Lower leg skin (tissue), 3 donors: Measurements from ENCODE around the gene RNF125.

Source experiments
- POLR2A ChIP-seq, 2 donors: fragments of 450-650 bp; IDR thresholded peaks; one replicate each; pipeline ENCODE4 v1.6.1; 2016 to 2017; ENCODE audit warnings: antibody characterized with exemption in 2 of 2, mild to moderate bottlenecking in 1 of 2, moderate library complexity in 1 of 2
- TF ChIP-seq, protein P1 (sequence below), 3 donors: fragments of 450-650 bp; IDR thresholded peaks; one replicate each; pipeline ENCODE4 v1.5.1; 2016; ENCODE audit warnings: antibody characterized with exemption in 3 of 3, mild to moderate bottlenecking in 3 of 3, moderate library complexity in 2 of 3

DNA sequence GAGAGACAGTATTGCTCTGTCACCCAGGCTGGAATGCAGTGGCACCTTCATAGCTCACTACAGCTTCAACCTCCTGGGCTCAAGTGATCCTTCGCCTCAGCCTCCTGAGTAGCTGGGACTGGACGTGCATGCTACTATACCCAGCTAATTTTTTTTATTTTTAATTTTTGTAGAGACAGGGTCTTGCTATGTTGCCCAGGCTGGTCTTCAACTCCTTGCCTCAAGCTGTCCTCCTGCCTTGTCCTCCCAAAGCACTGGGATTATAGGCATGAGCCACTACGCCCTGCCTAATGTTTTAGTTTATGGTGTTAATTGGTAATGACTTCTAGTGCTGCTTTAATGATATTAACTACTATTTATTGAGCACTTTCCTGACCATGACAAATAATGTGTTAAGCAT lies 91.4 kb downstream of the RNF125 start:
- TF ChIP-seq POLR2A (IDR thresholded peaks at IDR 0.05) = no peak
- TF ChIP-seq, protein P1, sequence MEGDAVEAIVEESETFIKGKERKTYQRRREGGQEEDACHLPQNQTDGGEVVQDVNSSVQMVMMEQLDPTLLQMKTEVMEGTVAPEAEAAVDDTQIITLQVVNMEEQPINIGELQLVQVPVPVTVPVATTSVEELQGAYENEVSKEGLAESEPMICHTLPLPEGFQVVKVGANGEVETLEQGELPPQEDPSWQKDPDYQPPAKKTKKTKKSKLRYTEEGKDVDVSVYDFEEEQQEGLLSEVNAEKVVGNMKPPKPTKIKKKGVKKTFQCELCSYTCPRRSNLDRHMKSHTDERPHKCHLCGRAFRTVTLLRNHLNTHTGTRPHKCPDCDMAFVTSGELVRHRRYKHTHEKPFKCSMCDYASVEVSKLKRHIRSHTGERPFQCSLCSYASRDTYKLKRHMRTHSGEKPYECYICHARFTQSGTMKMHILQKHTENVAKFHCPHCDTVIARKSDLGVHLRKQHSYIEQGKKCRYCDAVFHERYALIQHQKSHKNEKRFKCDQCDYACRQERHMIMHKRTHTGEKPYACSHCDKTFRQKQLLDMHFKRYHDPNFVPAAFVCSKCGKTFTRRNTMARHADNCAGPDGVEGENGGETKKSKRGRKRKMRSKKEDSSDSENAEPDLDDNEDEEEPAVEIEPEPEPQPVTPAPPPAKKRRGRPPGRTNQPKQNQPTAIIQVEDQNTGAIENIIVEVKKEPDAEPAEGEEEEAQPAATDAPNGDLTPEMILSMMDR (IDR thresholded peaks at IDR 0.05) = no peak
